Astrocyte (in vitro differentiated cells and primary cell): ENCODE results near the gene TSPEAR.

Source experiments
- EZH2 ChIP-seq: IDR thresholded peaks from 2 replicates; pipeline ENCODE4 v1.6.1; 2012; ENCODE audit warnings: mild to moderate bottlenecking, low read length, inconsistent platforms; ENCODE audit not compliant: insufficient read depth
- TF ChIP-seq, protein P1 (sequence below): IDR thresholded peaks from 2 replicates; pipeline ENCODE4 v1.5.1; 2011; ENCODE audit warnings: low read depth, mild to moderate bottlenecking, inconsistent platforms, low read length, moderate library complexity; ENCODE audit not compliant: insufficient read depth

DNA sequence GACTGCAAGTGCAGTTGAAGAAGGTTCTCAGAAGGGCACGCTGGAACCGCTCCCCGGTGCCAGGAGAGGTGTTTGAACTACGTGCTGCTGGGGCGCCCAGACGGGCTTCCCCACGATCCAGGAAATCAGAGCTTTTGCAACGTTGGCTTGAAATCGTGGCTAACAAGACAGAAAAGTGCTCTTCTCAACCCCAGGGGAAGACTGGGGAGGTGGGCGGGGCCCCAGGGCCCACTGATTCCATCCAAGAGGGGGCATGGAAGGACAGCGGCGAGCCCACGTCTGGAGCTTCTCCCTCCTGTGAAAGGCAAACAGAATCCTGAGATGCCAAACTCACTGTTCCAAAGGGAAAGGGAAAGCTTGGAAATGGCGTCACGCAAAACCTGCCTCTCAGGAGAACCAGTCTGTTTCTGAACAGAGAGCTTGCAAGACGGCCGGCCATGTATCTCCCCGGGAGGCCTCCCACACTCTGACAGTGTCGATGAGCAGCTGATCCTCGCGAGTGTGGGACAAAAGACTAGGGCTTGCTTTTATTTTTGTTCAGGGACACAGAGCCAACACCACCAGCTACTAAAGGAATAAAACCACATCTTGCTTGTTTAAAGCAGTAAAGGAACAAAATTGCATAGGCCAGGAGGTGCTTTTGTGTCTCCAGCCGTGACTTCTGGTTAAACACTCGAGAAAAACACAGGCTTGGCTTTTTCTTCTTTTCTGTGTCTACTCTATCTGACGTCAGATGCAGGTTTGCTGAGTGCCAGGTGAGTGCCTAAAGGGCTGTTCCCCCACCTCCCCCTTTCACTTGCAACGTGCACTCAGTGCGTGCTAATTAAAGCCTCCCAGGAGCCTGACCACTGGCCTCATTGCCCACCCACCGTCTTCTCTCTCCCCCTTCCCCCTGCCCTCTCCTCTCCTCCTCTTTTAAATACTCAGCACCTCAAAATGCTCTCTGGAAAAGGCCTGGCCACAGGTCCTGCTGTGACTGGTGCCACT is 214.5 kb downstream of the TSPEAR start:
- TF ChIP-seq EZH2, result no peak
- TF ChIP-seq, protein P1, sequence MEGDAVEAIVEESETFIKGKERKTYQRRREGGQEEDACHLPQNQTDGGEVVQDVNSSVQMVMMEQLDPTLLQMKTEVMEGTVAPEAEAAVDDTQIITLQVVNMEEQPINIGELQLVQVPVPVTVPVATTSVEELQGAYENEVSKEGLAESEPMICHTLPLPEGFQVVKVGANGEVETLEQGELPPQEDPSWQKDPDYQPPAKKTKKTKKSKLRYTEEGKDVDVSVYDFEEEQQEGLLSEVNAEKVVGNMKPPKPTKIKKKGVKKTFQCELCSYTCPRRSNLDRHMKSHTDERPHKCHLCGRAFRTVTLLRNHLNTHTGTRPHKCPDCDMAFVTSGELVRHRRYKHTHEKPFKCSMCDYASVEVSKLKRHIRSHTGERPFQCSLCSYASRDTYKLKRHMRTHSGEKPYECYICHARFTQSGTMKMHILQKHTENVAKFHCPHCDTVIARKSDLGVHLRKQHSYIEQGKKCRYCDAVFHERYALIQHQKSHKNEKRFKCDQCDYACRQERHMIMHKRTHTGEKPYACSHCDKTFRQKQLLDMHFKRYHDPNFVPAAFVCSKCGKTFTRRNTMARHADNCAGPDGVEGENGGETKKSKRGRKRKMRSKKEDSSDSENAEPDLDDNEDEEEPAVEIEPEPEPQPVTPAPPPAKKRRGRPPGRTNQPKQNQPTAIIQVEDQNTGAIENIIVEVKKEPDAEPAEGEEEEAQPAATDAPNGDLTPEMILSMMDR, result no peak
